SK-N-SH (cell line): ENCODE measurements around the gene SLC12A7. TPM values are rescaled to one million over a fixed set of nuclear protein-coding genes. Genes with fewer than 3 reads are reported as not detected.

Experiments used
- CTCF ChIA-PET: fragments of 300-600, 350-600 bp; formaldehyde crosslinking; extraction: SDS; loops from one replicate; lab custom pipeline; 2021; lab: Yijun Ruan, JAX
- POLR2A ChIA-PET: fragments of 350-600 bp; sonication (Branson Sonifier 250); formaldehyde crosslinking; extraction: SDS; loops from one replicate; lab custom pipeline; 2020; ENCODE audit warnings: antibody characterized with exemption, inconsistent platforms; lab: Yijun Ruan, JAX
- DNase-seq: peaks from one replicate; pipeline ENCODE4 v3.0.0; 2012
- H2AFZ ChIP-seq: fragments of 200-600 bp; sonication (generic); 2 replicates; pipeline ENCODE4 v1.8.1; 2016; ENCODE audit warnings: antibody characterized with exemption, mild to moderate bottlenecking, low read depth
- H3F3A ChIP-seq: fragments of 200-600 bp; sonication (generic); replicated peaks from 2 replicates; pipeline ENCODE3; 2016; ENCODE audit warnings: antibody characterized with exemption, mild to moderate bottlenecking; ENCODE audit not compliant: insufficient read depth
- H3K27ac ChIP-seq, 2 experiments: fragments of 200-500 bp in 1 of 2; fragments of 200-600 bp in 1 of 2; sonication (Bioruptor generic) in 1 of 2; sonication (generic), shearing (Covaris generic) in 1 of 2; 2 replicates each; pipeline versions ENCODE4 v1.5.1 to v1.6.1; 2014 to 2016; ENCODE audit warnings: low read depth in 2 of 2, inconsistent platforms in 1 of 2, low read length in 1 of 2, mild to moderate bottlenecking in 1 of 2, mixed read lengths in 1 of 2
- H3K27me3 ChIP-seq: fragments of 200-600 bp; sonication (generic), shearing (Covaris generic); 2 replicates; pipeline ENCODE4 v1.6.1; 2016; ENCODE audit warnings: mixed run types; ENCODE audit not compliant: insufficient read depth
- H3K36me3 ChIP-seq, 2 experiments: fragments of 200-500 bp in 1 of 2; fragments of 200-600 bp in 1 of 2; sonication (Bioruptor generic) in 1 of 2; sonication (generic) in 1 of 2; replicated peaks in 1 of 2; 2 replicates each; pipeline versions ENCODE3 to v1.5.1; 2014 to 2016; ENCODE audit warnings: low read length in 1 of 2, mild to moderate bottlenecking in 1 of 2; ENCODE audit not compliant: insufficient read depth in 2 of 2, control insufficient read depth in 1 of 2
- H3K4me1 ChIP-seq, 2 experiments: fragments of 200-500 bp in 1 of 2; fragments of 200-600 bp in 1 of 2; sonication (Bioruptor generic) in 1 of 2; sonication (generic), shearing (Covaris generic) in 1 of 2; 2 replicates each; pipeline versions ENCODE4 v1.5.1 to v1.6.1; 2014 to 2016; ENCODE audit warnings: low read depth in 1 of 2, low read length in 1 of 2, mixed run types in 1 of 2; ENCODE audit not compliant: insufficient read depth in 2 of 2, control insufficient read depth in 1 of 2
- H3K4me2 ChIP-seq: fragments of 200-600 bp; sonication (generic), shearing (Covaris generic); 2 replicates; pipeline ENCODE4 v1.6.1; 2017; ENCODE audit warnings: mixed run types
- H3K4me3 ChIP-seq, 2 experiments: fragments of 200-500 bp in 1 of 2; fragments of 200-600 bp in 1 of 2; sonication (Bioruptor generic) in 1 of 2; sonication (generic), shearing (Covaris generic) in 1 of 2; 2 replicates each; pipeline versions ENCODE4 v1.5.1 to v1.8.1; 2014 to 2016; ENCODE audit warnings: low read depth in 2 of 2, inconsistent platforms in 1 of 2, low read length in 1 of 2, mild to moderate bottlenecking in 1 of 2, mixed read lengths in 1 of 2, moderate library complexity in 1 of 2
- H3K79me2 ChIP-seq: fragments of 200-600 bp; sonication (generic); 2 replicates; pipeline ENCODE4 v1.8.1; 2017; ENCODE audit warnings: mild to moderate bottlenecking; ENCODE audit not compliant: insufficient read depth
- H3K9ac ChIP-seq: fragments of 200-600 bp; sonication (generic); 2 replicates; pipeline ENCODE4 v1.6.1; 2017; ENCODE audit warnings: mixed run types
- H3K9me2 ChIP-seq: fragments of 200-600 bp; sonication (generic); 2 replicates; pipeline ENCODE4 v1.6.1; 2017; ENCODE audit warnings: mixed run types
- H3K9me3 ChIP-seq: fragments of 200-600 bp; sonication (generic); 2 replicates; pipeline ENCODE4 v1.6.1; 2017; ENCODE audit warnings: mixed run types, mild to moderate bottlenecking, moderate library complexity
- H4K20me1 ChIP-seq: fragments of 200-600 bp; sonication (generic); 2 replicates; pipeline ENCODE4 v1.6.1; 2017; ENCODE audit warnings: mild to moderate bottlenecking, mixed run types; ENCODE audit not compliant: insufficient read depth
- FOXJ3 ChIP-seq: sonication (generic); formaldehyde crosslinking; IDR thresholded peaks from 2 replicates; pipeline ENCODE4 v1.5.1; 2020; ENCODE audit warnings: mild to moderate bottlenecking, missing genetic modification reagents
- FOXM1 ChIP-seq: IDR thresholded peaks from 2 replicates; pipeline ENCODE4 v1.4.0; 2012; ENCODE audit warnings: low read depth, mild to moderate bottlenecking
- GATA2 ChIP-seq: sonication (generic); formaldehyde crosslinking; IDR thresholded peaks from 2 replicates; pipeline ENCODE4 v1.5.0; 2020; ENCODE audit warnings: mild to moderate bottlenecking, missing genetic modification reagents
- IRF3 ChIP-seq: fragments of 150-350 bp; IDR thresholded peaks from 2 replicates; pipeline ENCODE4 v1.6.1; 2016; ENCODE audit warnings: mild to moderate bottlenecking, low read depth, low read length
- MEF2A ChIP-seq: IDR thresholded peaks from 2 replicates; pipeline ENCODE4 v1.4.0; 2012; ENCODE audit warnings: low read depth, borderline replicate concordance
- MXI1 ChIP-seq: IDR thresholded peaks from 2 replicates; pipeline ENCODE4 v1.6.1; 2012; ENCODE audit warnings: mild to moderate bottlenecking, low read depth, low read length, improper control_type of control experiment
- NRF1 ChIP-seq: IDR thresholded peaks from 2 replicates; pipeline ENCODE4 v1.6.1; 2012; ENCODE audit warnings: low read depth, mild to moderate bottlenecking, low read length
- REST ChIP-seq: IDR thresholded peaks from 2 replicates; pipeline ENCODE4 v1.6.1; 2012; ENCODE audit warnings: mild to moderate bottlenecking, low read depth, low read length, moderate library complexity
- SIN3A ChIP-seq: IDR thresholded peaks from 2 replicates; pipeline ENCODE4 v1.6.1; 2012; ENCODE audit warnings: low read depth, mild to moderate bottlenecking, low read length, moderate library complexity, borderline replicate concordance
- SMC3 ChIP-seq: IDR thresholded peaks from 2 replicates; pipeline ENCODE4 v1.6.1; 2012; ENCODE audit warnings: low read depth, low read length, improper control_type of control experiment
- USF1 ChIP-seq: IDR thresholded peaks from 2 replicates; pipeline ENCODE4 v1.4.0; 2012; ENCODE audit warnings: low read depth, borderline replicate concordance
- USF2 ChIP-seq: fragments of 150-350 bp; IDR thresholded peaks from 2 replicates; pipeline ENCODE4 v1.6.1; 2017; ENCODE audit warnings: antibody characterized with exemption, low read length, low read depth, borderline replicate concordance
- YY1 ChIP-seq: IDR thresholded peaks from 2 replicates; pipeline ENCODE4 v1.4.0; 2012; ENCODE audit warnings: low read depth, mild to moderate bottlenecking
- WGBS: methylation state at CpG from one replicate; pipeline ENCODE4 v1.1.6; 2017; ENCODE audit warnings: low lambda C conversion rate; 5-methylcytosine and 5-hydroxymethylcytosine counted together
- polyA plus RNA-seq, 3 experiments: library from polyadenylated mRNA; depleted of rRNA; stranded (reverse); fragments of >200 nt; gene quantifications; 2 replicates each; pipeline ENCODE4 v1.2.3, GENCODE V29; 2012
- TF ChIP-seq, protein P1 (sequence below): IDR thresholded peaks from 2 replicates; pipeline ENCODE4 v1.4.0; 2012; ENCODE audit warnings: low read depth, borderline replicate concordance
- TF ChIP-seq, protein P2 (sequence below): fragments of 200-600 bp; sonication (generic); IDR thresholded peaks from 2 replicates; pipeline ENCODE4 v1.6.1; 2017; ENCODE audit warnings: antibody characterized with exemption, mild to moderate bottlenecking, moderate library complexity

The SLC12A7 gene
- polyA plus RNA-seq, 1 of the 3 experiments (the other 2 are of a cell fraction): 2.6 TPM

GRCh38 chr5:1048162-1048721 lies 63.6 kb downstream of the SLC12A7 start:
- H3K27ac ChIP-seq: no peak overlapping the region
- DNase-seq: no peak
- H3K9ac ChIP-seq: no peak overlapping the region
- H3K4me1 ChIP-seq: peaks cover 0 to 3% of the 10 kb centered on the region in 2 experiments; a peak in 1 of 4 replicates
- H3K4me2 ChIP-seq: no peak overlapping the region
- H3K9me2 ChIP-seq: no peaks in the 10 kb centered on the region
- no peaks in the 10 kb centered on the region for H3K9me3 ChIP-seq
- no peaks in the 10 kb centered on the region for H3K36me3 ChIP-seq
- H2AFZ ChIP-seq: no peak overlapping the region
- H3F3A ChIP-seq: no peaks in the 10 kb centered on the region
- no peaks in the 10 kb centered on the region for H3K79me2 ChIP-seq
- 72% methylated on average over 11 of the region's 11 CpGs for WGBS
- no peaks in the 10 kb centered on the region for H4K20me1 ChIP-seq
- POLR2A ChIA-PET: no interaction called here
- H3K4me3 ChIP-seq: no peak overlapping the region
- CTCF ChIA-PET: no interaction called here
- no peak for TF ChIP-seq USF2
- TF ChIP-seq IRF3: no peak
- TF ChIP-seq YY1: no peak
- H3K27me3 ChIP-seq: no peaks in the 10 kb centered on the region

GRCh38 chr5:1047332-1047965 lies 64.4 kb downstream of the SLC12A7 start:
- ChIA-PET POLR2A (no interaction called here), CTCF (no interaction called here)
- 64% methylated on average over 11 of the region's 11 CpGs for WGBS
- no peaks in the 10 kb centered on the region for H3K9me3 ChIP-seq
- H3K9me2 ChIP-seq: no peaks in the 10 kb centered on the region
- H3K27ac ChIP-seq: no peak overlapping the region
- H3F3A ChIP-seq: no peaks in the 10 kb centered on the region
- H3K79me2 ChIP-seq: no peaks in the 10 kb centered on the region
- H2AFZ ChIP-seq: no peak overlapping the region
- no peak overlapping the region for H3K4me2 ChIP-seq
- no peak overlapping the region for H3K4me3 ChIP-seq
- no peaks in the 10 kb centered on the region for H3K36me3 ChIP-seq
- H3K27me3 ChIP-seq: no peaks in the 10 kb centered on the region
- no peaks in the 10 kb centered on the region for H4K20me1 ChIP-seq
- H3K4me1 ChIP-seq: peaks cover 0 to 3% of the 10 kb centered on the region in 2 experiments; a peak in 1 of 4 replicates
- H3K9ac ChIP-seq: no peak overlapping the region
- DNase-seq: no peak
- TF ChIP-seq YY1: no peak
- TF ChIP-seq FOXJ3: no peak
- no peak for TF ChIP-seq USF1
- TF ChIP-seq, protein P1, sequence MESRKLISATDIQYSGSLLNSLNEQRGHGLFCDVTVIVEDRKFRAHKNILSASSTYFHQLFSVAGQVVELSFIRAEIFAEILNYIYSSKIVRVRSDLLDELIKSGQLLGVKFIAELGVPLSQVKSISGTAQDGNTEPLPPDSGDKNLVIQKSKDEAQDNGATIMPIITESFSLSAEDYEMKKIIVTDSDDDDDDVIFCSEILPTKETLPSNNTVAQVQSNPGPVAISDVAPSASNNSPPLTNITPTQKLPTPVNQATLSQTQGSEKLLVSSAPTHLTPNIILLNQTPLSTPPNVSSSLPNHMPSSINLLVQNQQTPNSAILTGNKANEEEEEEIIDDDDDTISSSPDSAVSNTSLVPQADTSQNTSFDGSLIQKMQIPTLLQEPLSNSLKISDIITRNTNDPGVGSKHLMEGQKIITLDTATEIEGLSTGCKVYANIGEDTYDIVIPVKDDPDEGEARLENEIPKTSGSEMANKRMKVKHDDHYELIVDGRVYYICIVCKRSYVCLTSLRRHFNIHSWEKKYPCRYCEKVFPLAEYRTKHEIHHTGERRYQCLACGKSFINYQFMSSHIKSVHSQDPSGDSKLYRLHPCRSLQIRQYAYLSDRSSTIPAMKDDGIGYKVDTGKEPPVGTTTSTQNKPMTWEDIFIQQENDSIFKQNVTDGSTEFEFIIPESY: no peak
- TF ChIP-seq MEF2A: no peak
- TF ChIP-seq GATA2 (CRISPR knock-in tag): no peak
- TF ChIP-seq FOXM1: no peak
- no peak for TF ChIP-seq SIN3A
- TF ChIP-seq NRF1: no peak
- no peak for TF ChIP-seq MXI1
- TF ChIP-seq REST: no peak
- TF ChIP-seq, protein P2, sequence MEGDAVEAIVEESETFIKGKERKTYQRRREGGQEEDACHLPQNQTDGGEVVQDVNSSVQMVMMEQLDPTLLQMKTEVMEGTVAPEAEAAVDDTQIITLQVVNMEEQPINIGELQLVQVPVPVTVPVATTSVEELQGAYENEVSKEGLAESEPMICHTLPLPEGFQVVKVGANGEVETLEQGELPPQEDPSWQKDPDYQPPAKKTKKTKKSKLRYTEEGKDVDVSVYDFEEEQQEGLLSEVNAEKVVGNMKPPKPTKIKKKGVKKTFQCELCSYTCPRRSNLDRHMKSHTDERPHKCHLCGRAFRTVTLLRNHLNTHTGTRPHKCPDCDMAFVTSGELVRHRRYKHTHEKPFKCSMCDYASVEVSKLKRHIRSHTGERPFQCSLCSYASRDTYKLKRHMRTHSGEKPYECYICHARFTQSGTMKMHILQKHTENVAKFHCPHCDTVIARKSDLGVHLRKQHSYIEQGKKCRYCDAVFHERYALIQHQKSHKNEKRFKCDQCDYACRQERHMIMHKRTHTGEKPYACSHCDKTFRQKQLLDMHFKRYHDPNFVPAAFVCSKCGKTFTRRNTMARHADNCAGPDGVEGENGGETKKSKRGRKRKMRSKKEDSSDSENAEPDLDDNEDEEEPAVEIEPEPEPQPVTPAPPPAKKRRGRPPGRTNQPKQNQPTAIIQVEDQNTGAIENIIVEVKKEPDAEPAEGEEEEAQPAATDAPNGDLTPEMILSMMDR: no peak
- TF ChIP-seq SMC3: no peak
